Measurements from ENCODE around the gene WASL.
"Not testable (repeated sequence)": the region's sequence is repeated elsewhere in the genome, so short reads cannot be mapped to it uniquely, and the experiment has no call there.

The WASL gene
- total RNA-seq = 28.9 reads per million, percentile 55 among the genes with 10 or more reads in this experiment

GRCh38 chr7:123748734-123749536 is at the start of gene WASL:
WASL (minus strand) TSS chr7:123749003; CDS start chr7:123748734, 269 bp downstream.
- DNase-seq = peak; percentile 78

DNA sequence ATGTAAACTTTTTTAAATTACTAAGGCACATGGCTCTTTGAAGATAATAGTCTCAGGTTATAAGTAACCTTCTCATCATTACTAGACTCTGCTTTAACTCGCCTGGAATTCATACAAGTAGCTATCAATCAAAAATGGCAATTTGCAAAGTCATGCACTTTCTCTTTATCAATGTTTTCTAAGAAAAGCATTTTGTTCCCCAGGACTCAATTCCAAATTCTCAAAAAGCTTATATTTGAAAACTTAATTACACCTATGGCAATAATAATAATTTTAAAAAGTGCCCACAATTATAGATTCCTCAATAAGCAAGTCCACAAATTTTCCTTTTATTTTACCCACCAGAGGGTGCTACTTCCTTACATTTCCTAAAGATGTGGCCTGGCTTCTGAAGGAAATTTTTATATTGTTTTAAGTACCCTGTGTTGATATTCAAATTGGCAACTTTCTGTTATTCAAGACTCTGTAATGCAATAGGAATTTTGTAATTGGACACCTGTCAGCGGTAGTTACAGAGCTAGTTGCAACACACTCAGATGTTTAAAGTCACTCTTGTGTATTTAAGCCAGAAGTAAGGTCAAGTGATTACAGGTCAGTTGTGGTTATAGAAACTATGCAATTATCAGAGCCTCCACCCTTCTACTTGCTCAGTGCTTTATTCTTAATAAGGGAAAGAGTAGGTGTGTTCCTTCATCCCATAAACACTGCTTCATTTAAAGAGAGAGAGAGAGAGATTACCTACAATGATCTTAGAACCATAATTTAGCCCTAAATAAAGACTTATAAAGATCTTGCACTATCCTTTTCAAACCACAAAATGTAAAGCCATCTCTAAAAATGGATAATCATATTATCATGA is 49.1 kb upstream of the WASL start:
- DNase-seq = no peak

- no peak for DNase-seq
Measured at GRCh38 chr7:123796568-123796967, 47.8 kb upstream of the WASL start.

- no peak for DNase-seq
Measured at GRCh38 chr7:123795917-123796316, 47.1 kb upstream of the WASL start.

DNA sequence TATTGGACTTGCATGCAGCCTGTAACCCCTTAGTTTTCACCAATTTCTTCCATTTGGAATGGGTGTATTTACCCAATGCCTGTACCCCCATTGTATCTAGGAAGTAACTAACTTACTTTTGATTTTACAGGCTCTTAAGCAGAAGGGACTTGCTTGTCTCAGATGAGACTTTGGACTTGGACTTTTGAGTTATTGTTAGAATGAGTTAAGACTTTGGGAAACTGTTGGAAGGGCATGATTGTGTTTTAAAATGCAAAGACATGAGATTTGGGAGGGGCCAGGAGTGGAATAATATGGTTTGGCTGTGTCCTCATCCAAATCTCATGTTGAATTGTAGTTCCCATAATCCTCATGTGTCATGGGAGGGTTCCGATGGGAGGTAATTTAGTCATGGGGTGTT is 46.3 kb upstream of the WASL start:
- DNase-seq = not testable (repeated sequence)

DNA sequence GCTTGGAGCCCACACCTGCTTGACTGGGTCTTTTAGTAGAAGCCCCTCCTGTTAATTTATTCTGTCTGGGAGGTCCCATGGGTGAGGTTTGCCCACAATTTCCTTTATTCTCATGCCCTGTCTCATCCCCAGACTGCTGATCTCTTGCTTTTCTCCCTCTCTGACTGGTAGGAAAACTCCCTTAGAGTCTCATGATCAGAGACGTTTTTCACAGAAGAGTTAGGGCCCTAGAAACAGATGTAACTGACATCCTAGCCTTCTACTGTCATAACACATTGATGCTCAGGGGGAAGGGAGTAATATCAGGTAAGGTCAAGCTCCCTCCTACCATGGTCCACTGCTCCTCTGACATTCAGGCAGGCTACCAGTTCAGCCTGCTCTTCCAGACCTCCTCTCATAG is 43.7 kb upstream of the WASL start:
- no peak for DNase-seq

GRCh38 chr7:123791001-123791400 is 42.2 kb upstream of the WASL start:
- no peak for DNase-seq

DNA sequence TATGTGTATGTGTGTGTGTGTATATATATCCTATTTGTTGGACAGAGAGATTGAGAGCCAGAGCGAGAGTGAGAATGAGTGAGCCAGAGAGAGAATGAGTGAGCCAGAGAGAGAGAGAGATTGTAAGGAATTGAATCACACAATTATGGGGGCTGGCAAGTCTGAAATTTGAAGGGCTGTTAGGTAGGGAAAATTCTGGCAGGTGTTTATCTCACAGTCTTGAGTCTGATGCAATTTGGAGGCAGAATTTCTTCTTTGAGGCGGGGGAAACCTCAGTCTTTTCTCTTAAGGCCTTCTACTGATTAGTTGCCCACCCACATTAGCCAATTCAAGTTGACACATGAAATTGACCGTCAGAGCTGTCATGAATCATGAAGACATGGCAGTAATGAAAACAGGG is 41.0 kb upstream of the WASL start:
- no peak for DNase-seq

- no peak for DNase-seq
Measured at GRCh38 chr7:123789206-123789784, 40.5 kb upstream of the WASL start.

DNA sequence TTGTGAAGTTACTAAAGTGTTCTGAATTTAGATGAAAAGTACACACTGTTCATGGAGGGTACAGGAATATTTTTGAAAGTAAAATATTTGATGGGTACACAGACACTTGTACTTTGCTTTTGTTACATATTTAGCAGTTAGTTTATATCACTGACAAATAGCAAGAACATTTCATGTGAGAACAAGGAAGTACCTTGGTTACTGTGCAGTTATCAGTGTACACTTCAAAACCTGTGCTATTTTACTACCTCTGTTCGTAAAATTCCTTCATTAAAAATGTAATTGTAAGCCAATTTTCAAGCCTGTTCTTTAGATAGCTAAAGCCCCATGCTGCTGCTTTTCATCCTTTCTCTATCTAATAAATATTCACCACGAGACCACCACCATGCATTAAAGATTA is 39.8 kb upstream of the WASL start:
- DNase-seq = no peak

GRCh38 chr7:123787220-123788007 is 38.6 kb upstream of the WASL start:
- DNase-seq = no peak

GRCh38 chr7:123784263-123784662 is 35.5 kb upstream of the WASL start:
- no peak for DNase-seq

- no peak for DNase-seq
Measured at GRCh38 chr7:123783820-123784219, 35.0 kb upstream of the WASL start.

- no peak for DNase-seq
Measured at GRCh38 chr7:123782071-123782798, 33.4 kb upstream of the WASL start.

DNA sequence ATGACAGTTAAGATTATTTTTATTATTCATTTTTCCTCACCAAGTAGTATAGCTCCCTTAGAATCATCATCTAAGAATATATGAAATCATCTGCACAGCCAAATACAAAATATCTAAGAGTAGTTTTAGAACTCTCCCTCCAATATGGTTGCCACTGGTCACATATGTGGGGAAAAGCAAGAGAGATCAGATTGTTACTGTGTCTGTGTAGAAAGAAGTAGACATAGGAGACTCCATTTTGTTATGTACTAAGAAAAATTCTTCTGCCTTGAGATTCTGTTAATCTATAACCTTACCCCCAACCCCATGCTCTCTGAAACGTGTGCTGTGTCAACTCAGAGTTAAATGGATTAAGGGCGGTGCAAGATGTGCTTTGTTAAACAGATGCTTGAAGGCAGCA is 31.7 kb upstream of the WASL start:
- DNase-seq = not testable (repeated sequence)

- no peak for DNase-seq
Measured at GRCh38 chr7:123774496-123774895, 25.7 kb upstream of the WASL start.

- no peak for DNase-seq
Measured at GRCh38 chr7:123773481-123773880, 24.7 kb upstream of the WASL start.

DNA sequence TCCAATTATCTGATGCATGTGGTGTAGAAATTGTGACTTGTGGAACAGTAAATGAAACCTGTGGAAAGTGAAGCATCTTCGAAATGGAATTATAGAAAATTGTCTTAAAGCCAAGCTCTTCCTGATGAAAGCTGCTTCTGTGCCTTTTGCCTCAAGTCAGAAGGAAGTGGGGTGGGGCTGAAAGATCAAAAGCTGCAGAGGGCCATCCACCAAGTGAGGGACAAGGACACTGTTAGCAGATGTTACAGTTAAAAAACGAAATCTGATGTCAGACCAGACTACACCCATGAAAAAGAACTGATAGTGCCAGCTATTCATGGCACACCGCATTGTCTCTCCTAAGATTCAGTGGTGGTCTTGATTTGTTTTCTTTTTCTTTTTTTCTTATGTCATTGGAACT is 23.8 kb upstream of the WASL start:
- no peak for DNase-seq

GRCh38 chr7:123771846-123772245 is 23.0 kb upstream of the WASL start:
- no peak for DNase-seq

- no peak for DNase-seq
Measured at GRCh38 chr7:123771256-123771655, 22.5 kb upstream of the WASL start.

- DNase-seq = no peak
Measured at GRCh38 chr7:123770378-123770777, 21.6 kb upstream of the WASL start.

DNA sequence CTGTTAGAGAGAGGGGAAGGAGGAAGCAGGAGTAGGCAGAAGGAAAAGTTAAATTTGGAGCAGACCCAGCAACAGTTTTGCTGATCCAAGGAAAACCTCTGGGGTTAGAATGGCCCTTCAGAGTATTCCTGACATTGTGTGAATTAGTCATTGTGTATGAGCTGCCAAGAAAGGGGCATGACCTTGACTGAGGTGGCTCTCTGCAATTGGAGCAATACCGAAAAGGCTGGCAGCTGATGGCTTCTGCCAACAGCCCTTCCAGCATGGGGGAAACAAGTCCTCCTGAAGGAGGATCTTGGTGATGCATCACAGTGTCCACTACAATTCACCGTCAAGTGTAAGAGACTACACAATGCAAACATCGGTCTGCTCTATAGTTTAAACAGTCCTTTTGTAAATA is 20.6 kb upstream of the WASL start:
- no peak for DNase-seq
